HG03175 (cell line): ENCODE measurements around the gene RP2.
A peak's percentile ranks its signal among the peaks of the same experiment; 100 is the strongest.

Source experiments
- ATAC-seq: cut with Tn5 transposase; IDR thresholded peaks from one replicate; pipeline ENCODE4 v1.9.1; 2021; ENCODE audit warnings: mild to moderate bottlenecking, moderate library complexity; ENCODE audit not compliant: unreplicated experiment

The RP2 gene

DNA sequence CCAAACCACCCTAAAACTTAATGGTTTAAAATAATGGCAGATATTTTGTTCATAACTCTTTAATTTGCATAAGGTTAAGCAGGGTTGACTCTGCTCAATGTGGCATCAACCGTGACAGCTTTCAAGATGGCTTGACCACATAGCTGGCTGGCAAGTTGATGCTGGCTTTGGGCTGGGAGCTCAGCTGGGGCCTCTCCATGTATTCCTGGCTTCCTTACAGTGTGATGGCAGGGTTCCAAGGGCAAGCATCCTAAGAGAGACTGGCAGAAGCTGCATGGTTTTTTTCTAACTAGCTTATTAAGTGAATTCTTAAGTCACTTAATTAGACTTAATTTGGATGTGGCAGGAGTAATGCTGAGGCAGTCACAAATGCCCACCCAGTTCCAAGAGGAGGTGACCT is 4.5 kb downstream of the RP2 start:
- no peak for ATAC-seq

DNA sequence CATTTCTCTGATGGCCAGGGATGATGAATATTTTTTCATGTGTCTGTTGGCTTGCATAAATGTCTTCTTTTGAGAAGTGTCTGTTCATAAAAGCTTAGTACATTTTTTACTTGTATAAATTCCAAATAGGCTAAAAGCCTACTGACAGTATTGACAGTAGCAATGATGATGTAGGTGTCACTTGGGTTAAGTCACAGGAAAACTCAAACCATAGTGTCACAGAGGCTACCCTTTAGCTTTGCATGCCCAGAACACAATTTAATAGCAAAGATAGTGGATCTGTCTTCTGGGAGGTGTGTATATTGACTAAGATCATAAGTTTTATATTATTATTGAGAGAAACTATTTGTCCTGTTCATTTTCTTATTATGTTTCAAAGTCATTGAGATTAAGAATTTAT is 8.1 kb downstream of the RP2 start:
- ATAC-seq = no peak

GRCh38 chrX:46849933-46850332 is 13.1 kb downstream of the RP2 start:
- no peak for ATAC-seq

DNA sequence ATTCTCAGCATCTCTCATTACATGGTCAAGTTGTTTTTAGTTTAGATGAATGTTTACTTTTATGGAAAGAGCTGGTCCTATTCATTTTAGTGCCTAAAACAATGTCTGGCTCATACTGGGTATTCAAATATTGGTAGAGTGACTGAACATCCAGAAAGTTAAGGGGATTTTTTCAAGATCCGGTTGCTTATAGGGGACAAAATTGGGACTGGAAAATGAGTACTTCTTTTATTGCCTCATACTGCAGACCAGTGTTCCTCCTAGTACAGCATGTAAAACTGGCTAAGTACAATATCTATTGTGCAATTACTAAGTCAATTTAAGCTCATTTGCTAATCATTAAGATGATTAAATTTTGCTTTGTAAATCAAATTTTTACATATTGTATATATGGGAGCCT is 13.9 kb downstream of the RP2 start:
- no peak for ATAC-seq

- ATAC-seq = no peak
Measured at GRCh38 chrX:46856483-46856882, 19.6 kb downstream of the RP2 start.

DNA sequence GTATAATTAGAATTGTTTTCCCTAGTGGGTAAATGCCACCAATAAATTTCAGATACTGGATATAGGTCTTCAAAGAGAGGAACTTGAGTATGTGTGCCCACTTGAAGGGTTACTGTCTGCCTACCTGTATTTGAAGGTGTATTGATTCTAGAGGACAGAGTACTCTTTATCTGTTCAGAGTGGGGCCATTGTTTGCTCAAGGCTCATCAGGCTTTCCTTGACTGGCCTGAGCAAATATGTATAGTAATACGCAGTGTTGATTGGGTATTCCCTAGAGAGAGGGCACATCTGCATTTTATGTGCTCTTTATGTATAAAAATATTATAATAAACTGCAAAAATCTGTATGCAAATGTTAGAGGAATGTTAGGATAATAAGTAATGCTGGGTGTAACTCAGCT is 23.7 kb downstream of the RP2 start:
- no peak for ATAC-seq

DNA sequence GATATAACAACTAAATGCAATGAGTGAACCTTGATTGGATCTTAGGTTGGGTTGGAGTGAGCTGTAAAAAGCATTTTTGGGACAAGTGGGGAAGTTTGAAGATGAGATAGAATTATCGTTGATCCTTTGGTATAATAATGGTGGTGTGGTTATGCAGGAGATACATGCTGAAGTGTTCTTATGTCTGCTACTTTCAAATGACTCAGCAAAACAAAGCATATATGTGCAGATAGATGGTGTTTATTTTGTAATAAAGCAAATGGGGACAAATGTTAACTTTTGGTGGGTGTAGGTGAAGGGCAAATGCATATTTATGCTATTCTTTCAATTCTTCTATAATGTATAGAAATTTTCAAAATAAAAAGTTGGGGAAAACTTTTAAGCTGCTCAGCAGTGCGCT is 26.2 kb downstream of the RP2 start:
- no peak for ATAC-seq

DNA sequence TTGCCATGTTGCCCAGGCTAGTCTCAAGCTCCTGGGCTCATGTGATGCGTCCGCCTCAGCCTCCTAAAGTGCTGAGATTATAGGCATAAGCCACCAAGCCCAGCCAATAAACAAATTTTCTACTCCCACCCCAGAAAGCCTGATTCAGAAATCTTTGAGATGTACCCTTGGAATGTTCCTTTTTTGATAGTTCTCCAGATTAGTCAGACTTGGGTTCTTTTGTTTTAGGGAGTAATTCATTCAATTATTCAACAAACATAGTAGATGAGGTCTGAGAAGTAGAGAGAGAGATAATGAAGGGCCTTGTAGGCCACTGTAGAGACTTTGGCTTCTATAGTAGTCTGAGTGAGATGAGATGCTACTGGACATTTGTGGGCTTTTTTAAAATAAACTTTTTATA is 27.8 kb downstream of the RP2 start:
- ATAC-seq = no peak

DNA sequence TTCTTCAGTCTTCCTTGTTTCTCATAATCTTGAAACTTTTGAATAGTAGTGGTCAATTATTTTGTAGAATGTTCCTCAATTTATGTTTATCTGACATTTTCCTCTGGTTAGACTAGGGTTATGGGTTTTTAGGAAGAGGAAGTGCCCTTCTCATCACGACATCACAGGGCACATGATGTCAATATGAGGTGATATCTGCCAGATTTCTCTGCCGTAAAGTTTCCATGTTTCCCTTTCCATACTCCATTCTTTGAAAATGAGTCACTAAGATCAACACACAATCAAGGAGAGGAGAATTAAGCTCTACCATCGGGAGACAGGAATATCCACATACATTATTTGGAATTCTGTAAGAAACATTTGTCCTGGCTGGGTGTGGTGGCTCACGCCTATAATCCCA is 28.4 kb downstream of the RP2 start:
- ATAC-seq = no peak

DNA sequence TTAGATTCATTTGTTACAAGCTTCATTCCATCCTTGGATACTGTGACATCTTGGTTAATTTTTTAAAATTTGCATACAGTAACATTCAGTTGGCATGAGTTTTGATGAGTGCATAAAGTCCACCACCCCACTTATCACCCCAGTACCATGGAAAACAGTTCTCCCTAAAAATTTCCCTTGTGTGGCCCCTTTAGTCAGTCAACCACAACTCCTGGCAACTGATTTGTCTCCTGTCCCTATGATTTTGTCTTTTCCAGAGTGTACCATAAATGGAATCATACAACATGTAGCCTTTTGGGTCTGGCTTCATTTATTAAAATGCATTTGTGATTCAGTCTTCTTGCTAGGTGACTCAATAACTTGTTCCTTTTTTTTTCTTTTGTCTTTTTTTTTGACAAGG is 29.9 kb downstream of the RP2 start:
- no peak for ATAC-seq

DNA sequence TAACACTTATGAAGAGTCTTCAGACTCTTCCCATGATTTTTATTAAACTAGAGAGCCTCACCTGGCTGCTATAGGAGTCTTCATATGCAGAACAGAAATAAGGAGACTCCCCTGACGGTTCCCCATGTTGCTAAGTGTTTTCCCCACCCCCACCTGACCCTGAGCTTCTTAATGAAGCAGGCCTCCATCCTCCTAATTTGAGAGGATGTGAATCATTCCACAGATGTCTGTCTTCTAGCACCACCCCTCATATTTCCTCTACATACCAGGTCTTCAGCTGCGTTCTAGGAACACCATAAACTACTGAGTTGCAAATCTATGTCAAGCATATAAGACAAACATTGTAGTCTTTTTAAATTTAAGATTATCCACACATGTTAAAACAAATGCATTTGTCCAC is 36.9 kb downstream of the RP2 start:
- ATAC-seq = no peak

GRCh38 chrX:46876901-46877300 is 40.1 kb downstream of the RP2 start:
- no peak for ATAC-seq

- no peak for ATAC-seq
Measured at GRCh38 chrX:46882266-46882665, 45.4 kb downstream of the RP2 start.

- ATAC-seq = no peak
Measured at GRCh38 chrX:46884799-46885198, 48.0 kb downstream of the RP2 start.

DNA sequence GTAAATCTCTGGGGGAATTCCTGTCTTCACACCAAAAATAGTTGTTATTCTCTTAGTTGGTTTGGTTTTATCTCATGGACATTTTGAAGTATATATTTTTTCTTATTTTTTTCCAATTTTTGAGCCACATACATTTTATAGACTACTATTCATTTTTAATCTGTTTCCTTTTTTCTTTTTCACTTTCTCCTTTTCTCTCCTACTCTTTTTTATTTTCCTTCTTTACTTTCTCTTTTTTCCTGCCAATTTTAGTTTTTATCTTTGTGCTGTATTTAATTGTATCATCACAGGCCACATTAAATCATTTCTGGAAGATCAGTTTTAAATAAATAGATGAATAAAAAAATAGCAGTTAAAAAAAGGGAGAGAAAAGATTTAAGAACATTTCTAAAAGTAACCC is 61.4 kb downstream of the RP2 start:
- no peak for ATAC-seq

DNA sequence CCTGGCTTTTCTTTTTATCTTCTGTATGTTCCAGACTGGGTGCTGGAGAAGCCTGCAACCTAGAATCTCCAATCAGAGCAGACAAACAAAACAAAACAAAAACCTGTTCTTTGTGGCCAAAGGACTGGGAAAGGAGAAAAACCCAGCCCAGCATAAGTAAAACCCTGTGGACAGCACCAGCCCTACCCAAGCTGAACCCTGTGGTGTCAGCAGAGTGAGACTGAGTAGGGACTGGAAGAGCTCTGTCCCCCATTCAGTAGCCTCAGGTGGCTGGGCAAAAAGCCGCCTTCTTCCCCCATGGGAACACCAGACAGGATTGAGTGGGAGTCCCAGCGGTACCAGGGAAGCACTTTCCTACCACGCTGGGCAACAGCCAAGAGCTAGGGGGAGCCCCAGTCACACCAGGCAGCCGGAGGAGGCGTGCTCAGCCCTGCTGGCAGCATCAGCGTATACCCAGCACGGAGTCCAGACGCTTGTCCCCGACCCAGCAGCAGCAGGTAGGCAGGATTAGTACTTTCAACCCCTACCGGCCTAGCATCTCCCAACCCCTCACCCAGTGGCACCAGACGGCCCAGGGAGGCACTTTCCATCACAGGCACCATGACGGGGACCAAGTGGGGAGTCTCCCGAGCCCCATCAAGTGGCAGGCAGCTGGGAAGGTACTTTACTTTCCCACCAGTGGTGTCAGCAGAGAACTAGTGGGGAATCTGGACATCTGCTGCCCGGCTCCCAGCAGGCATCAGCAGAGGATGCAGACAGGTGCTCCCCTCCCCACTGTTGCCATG is 66.8 kb downstream of the RP2 start:
- ATAC-seq = peak; percentile 91

DNA sequence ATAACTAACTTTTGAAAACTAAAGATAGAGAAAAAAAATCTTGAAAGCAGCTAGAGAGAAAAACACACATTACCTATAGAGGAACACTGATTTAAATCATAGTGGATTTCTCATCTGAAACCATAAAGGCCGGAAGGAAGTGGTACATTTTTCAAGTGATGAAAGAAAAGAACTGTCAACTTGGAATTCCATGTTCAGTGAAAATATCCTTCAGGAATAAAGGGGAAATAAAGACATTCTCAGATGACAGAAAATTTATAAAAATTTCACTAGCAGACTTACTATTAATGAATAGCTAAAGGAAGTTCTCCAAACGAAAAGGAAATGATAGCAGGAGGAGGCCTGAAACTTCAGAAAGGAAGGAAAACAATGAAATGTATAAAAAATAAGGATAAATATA is 67.8 kb downstream of the RP2 start:
- ATAC-seq = no peak

DNA sequence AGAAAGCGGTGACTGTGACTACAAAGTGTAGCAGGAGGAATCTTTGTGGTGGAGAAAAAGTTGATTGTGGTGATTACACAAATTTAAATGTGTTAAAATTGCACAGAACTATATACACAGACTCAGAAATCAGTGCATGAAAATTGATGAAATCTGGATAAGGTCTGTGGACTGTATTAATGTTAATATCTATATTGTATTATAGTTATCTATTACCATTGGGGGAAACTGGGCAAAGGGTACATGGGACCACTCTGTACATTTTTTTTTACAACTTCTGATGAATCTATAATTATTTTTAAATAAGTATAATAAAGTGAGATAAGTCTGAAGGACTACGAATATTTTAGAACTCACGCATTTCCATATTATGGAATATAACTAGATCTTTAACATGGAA is 73.6 kb downstream of the RP2 start:
- no peak for ATAC-seq

DNA sequence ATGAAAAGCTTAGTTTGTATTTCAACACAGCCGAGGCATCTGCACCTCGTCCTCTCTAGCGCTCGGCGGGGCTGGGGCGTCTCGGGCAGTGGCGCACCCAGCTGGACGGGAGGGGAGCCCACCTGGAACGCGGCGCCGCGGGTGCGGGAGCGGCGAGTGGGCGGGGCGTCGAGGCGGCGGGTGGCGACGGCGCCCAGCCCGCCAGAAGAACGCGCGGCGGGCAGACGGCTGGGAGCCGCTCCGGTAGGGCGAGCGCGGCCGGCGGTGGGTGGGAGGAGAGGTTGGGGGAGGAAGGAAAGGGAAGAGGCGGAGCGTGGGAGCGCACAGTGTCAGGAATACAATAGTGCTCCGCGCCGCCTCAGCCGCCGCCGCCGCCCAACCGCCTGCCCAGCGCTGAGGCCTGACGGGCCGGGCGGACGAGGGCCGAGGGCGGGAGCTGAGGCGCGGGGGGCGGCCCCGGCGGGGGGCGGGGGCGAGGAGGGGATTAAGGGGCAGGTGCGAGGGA is 75.3 kb downstream of the RP2 start, which contains the start of gene JADE3:
TSS of gene JADE3 (plus strand) at position 324 of the 505 bp plus-strand sequence. CDS start 72,474 bp downstream, outside the sequence.
- ATAC-seq = peak; percentile 38

GRCh38 chrX:46912603-46913491 is 76.0 kb downstream of the RP2 start:
- ATAC-seq = peak; percentile 59

- ATAC-seq = no peak
Measured at GRCh38 chrX:46913667-46914066, 76.8 kb downstream of the RP2 start.

DNA sequence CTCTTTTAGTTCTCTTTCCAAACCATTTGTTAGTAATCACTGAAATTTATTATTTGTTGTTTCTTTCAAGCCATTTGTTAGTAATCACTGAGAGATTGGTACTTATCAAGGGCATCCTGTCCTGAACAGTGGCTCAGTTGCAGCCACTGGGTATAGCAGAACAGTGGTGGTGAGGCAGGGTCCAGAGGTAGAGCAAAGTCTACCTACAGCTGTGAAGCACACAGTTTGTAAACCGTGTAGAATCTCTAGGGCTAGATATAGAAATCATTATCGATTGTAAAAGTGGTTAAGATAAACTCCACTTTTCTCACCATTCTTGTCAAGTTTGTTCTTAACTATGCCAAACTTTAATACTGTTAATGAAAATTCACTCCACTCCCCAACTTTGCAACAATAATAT is 79.4 kb downstream of the RP2 start:
- no peak for ATAC-seq
